ENCODE measurements around the gene MYBPC2. TPM values are rescaled to one million over a fixed set of nuclear protein-coding genes. Genes with fewer than 3 reads are reported as not detected.

MYBPC2 gene
- total and polyA plus RNA-seq, 9 of the 15 experiments (the other 6 are each of a cell fraction or from before 2014, with no cell fraction given): 0.01 to 0.14 (median 0.04) TPM; not detected in 6

- TF ChIP-seq MGA (IDR thresholded peaks at IDR 0.05) (no peak), SMARCA5 (IDR thresholded peaks at IDR 0.05) (peak; percentile 54; the same call in 1 of the 2 replicates), BRD9 (IDR thresholded peaks at IDR 0.05; ENCODE audit: low read depth, partially characterized antibody) (no peak), BCOR (IDR thresholded peaks at IDR 0.05) (peak; percentile 68), PREB (CRISPR knock-in tag; IDR thresholded peaks at IDR 0.05) (no peak), ARID2 (IDR thresholded peaks at IDR 0.05) (no peak), CXXC5 (CRISPR knock-in tag; IDR thresholded peaks at IDR 0.05) (no peak), ZFP36 (IDR thresholded peaks at IDR 0.05; ENCODE audit: low read depth, low read length, partially characterized antibody) (peak; percentile 96), ZNF740 (CRISPR knock-in tag; IDR thresholded peaks at IDR 0.05) (no peak), ZNF740 (tag; IDR thresholded peaks at IDR 0.05) (no peak), RBM25 (IDR thresholded peaks at IDR 0.05; ENCODE audit: low read depth, low read length, severe bottlenecking) (peak; percentile 48)
Observed at GRCh38 chr19:50453243-50453642, 20.6 kb downstream of the MYBPC2 start (continued).

All from K562 (cell line).